PFSK-1 (cell line): ENCODE data around the gene DGKB.

ENCODE experiments used
- FOXP2 ChIP-seq: optimal IDR thresholded peaks from 2 replicates; pipeline ENCODE3; 2011; ENCODE audit warnings: borderline replicate concordance, control low read depth, inconsistent platforms; ENCODE audit not compliant: insufficient read depth; ENCODE audit errors: extremely low read length, extremely low read depth
- POLR2AphosphoS5 ChIP-seq: IDR thresholded peaks from 2 replicates; pipeline ENCODE4 v1.6.1; 2012; ENCODE audit warnings: low read depth, mild to moderate bottlenecking, control low read depth, low read length, moderate library complexity
- REST ChIP-seq, 2 experiments: IDR thresholded peaks; 2 replicates each; pipeline versions ENCODE4 v1.6.1 to v1.8.0; 2011 to 2012; ENCODE audit warnings: low read depth in 2 of 2, low read length in 2 of 2, control low read depth in 1 of 2, inconsistent platforms in 1 of 2, mild to moderate bottlenecking in 1 of 2, moderate library complexity in 1 of 2; ENCODE audit not compliant: insufficient read depth in 1 of 2
- SIN3A ChIP-seq: IDR thresholded peaks from 2 replicates; pipeline ENCODE4 v1.6.1; 2012; ENCODE audit warnings: mild to moderate bottlenecking, low read length, moderate library complexity, borderline replicate concordance; ENCODE audit not compliant: insufficient read depth
- TAF1 ChIP-seq: IDR thresholded peaks from 2 replicates; pipeline ENCODE4 v1.6.1; 2012; ENCODE audit warnings: low read length, control low read depth, borderline replicate concordance; ENCODE audit not compliant: insufficient read depth

Gene DGKB

GRCh38 chr7:14748461-14748860 lies 154.1 kb downstream of the DGKB start:
- TF ChIP-seq POLR2AphosphoS5, result no peak
- peak; percentile 56; the same call in 1 of the 2 replicates for TF ChIP-seq TAF1

- no peak for TF ChIP-seq REST (IDR thresholded peaks at IDR 0.05; ENCODE audit: insufficient read depth in 1 of 2, low read depth in 2 of 2, low read length in 2 of 2)
- no peak for TF ChIP-seq FOXP2
- TF ChIP-seq TAF1, result no peak
- no peak for TF ChIP-seq SIN3A
- TF ChIP-seq POLR2AphosphoS5, result no peak
Observed at GRCh38 chr7:14747701-14748100, 154.8 kb downstream of the DGKB start.

- TF ChIP-seq POLR2AphosphoS5 (no peak), SIN3A (no peak), REST (IDR thresholded peaks at IDR 0.05; ENCODE audit: insufficient read depth in 1 of 2, low read depth in 2 of 2, low read length in 2 of 2) (no peak), TAF1 (no peak), FOXP2 (no peak)
Observed at GRCh38 chr7:14745076-14745475, 157.5 kb downstream of the DGKB start.

GRCh38 chr7:14740606-14741005 lies 161.9 kb downstream of the DGKB start:
- TF ChIP-seq SIN3A (no peak), REST (IDR thresholded peaks at IDR 0.05; ENCODE audit: insufficient read depth in 1 of 2, low read depth in 2 of 2, low read length in 2 of 2) (no peak), POLR2AphosphoS5 (no peak), FOXP2 (no peak), TAF1 (no peak)

GRCh38 chr7:14739841-14740185 lies 162.7 kb downstream of the DGKB start:
- no peak for TF ChIP-seq POLR2AphosphoS5
- no peak for TF ChIP-seq TAF1
- no peak for TF ChIP-seq SIN3A
- no peak for TF ChIP-seq REST (IDR thresholded peaks at IDR 0.05; ENCODE audit: insufficient read depth in 1 of 2, low read depth in 2 of 2, low read length in 2 of 2)
- no peak for TF ChIP-seq FOXP2
